Neural progenitor cell (in vitro differentiated cells): ENCODE results near the gene SAMD4B. TPM values are rescaled to one million over a fixed set of nuclear protein-coding genes. Genes with fewer than 3 reads are reported as not detected.

Source experiments
- DNase-seq: peaks from one replicate; pipeline ENCODE4 v3.0.0-alpha.2; 2016; ENCODE audit warnings: low spot score
- H2AFZ ChIP-seq: fragments of 200-600 bp; sonication (generic); replicated peaks from 2 replicates; pipeline ENCODE4 v1.6.1; 2016; ENCODE audit warnings: antibody characterized with exemption
- H3F3A ChIP-seq: fragments of 200-600 bp; sonication (generic); 2 replicates; pipeline ENCODE4 v1.6.1; 2016; ENCODE audit warnings: antibody characterized with exemption, low read depth
- H3K27ac ChIP-seq: fragments of 200-600 bp; sonication (generic); 2 replicates; pipeline ENCODE4 v1.5.1; 2016; ENCODE audit warnings: mild to moderate bottlenecking
- H3K27me3 ChIP-seq: fragments of 200-600 bp; sonication (generic); 2 replicates; pipeline ENCODE4 v1.6.1; 2016; ENCODE audit warnings: mild to moderate bottlenecking, moderate library complexity
- H3K36me3 ChIP-seq: fragments of 200-600 bp; sonication (generic); 2 replicates; pipeline ENCODE4 v1.5.1; 2016
- H3K4me1 ChIP-seq: fragments of 200-600 bp; sonication (generic); 2 replicates; pipeline ENCODE4 v1.6.1; 2016; ENCODE audit warnings: mixed run types
- H3K4me2 ChIP-seq: fragments of 200-600 bp; sonication (generic); 2 replicates; pipeline ENCODE4 v1.6.1; 2016
- H3K4me3 ChIP-seq: fragments of 200-600 bp; sonication (generic); 2 replicates; pipeline ENCODE4 v1.5.1; 2016
- H3K79me2 ChIP-seq: fragments of 200-600 bp; sonication (generic); 2 replicates; pipeline ENCODE4 v1.6.1; 2016; ENCODE audit warnings: low read depth
- H3K9ac ChIP-seq: fragments of 200-600 bp; sonication (generic); 2 replicates; pipeline ENCODE4 v1.6.1; 2016
- H3K9me3 ChIP-seq: fragments of 200-600 bp; sonication (generic); 2 replicates; pipeline ENCODE4 v1.5.1; 2016; ENCODE audit warnings: low read depth
- H4K20me1 ChIP-seq: fragments of 200-600 bp; sonication (generic); 2 replicates; pipeline ENCODE4 v1.6.1; 2016; ENCODE audit warnings: low read depth
- H3K27ac Mint-ChIP-seq: 3 replicates; pipeline ENCODE4 v1.8.0; 2021; ENCODE audit warnings: mixed read lengths
- H3K27me3 Mint-ChIP-seq: 2 replicates; pipeline ENCODE4 v1.8.0; 2022; ENCODE audit warnings: low read depth, mild to moderate bottlenecking, inconsistent platforms, moderate library complexity, mixed read lengths; ENCODE audit not compliant: insufficient read depth
- H3K36me3 Mint-ChIP-seq: 3 replicates; pipeline ENCODE4 v1.8.0; 2021; ENCODE audit warnings: mixed read lengths
- H3K4me1 Mint-ChIP-seq: 3 replicates; pipeline ENCODE4 v1.8.0; 2021; ENCODE audit warnings: mixed read lengths
- H3K4me3 Mint-ChIP-seq: 3 replicates; pipeline ENCODE4 v1.8.0; 2021; ENCODE audit warnings: mild to moderate bottlenecking, moderate library complexity, mixed read lengths
- H3K9me3 Mint-ChIP-seq: 3 replicates; pipeline ENCODE4 v1.8.0; 2020; ENCODE audit warnings: mixed read lengths
- CTCF ChIP-seq: fragments of 200-600 bp; sonication (generic); IDR thresholded peaks from 2 replicates; pipeline ENCODE4 v1.5.1; 2017; ENCODE audit warnings: antibody characterized with exemption, mild to moderate bottlenecking
- EZH2 ChIP-seq: fragments of 200-600 bp; sonication (generic); IDR thresholded peaks from 2 replicates; pipeline ENCODE4 v1.6.1; 2017; ENCODE audit warnings: antibody characterized with exemption, mild to moderate bottlenecking, moderate library complexity
- EZH2phosphoT487 ChIP-seq: fragments of 200-600 bp; sonication (generic); IDR thresholded peaks from 2 replicates; pipeline ENCODE4 v1.6.1; 2017; ENCODE audit warnings: antibody characterized with exemption
- total RNA-seq: library from RNA; depleted of rRNA; stranded (reverse); fragments of >200 nt; gene quantifications from 2 replicates; pipeline ENCODE4 v1.2.3, GENCODE V29; 2015; ENCODE audit warnings: low replicate concordance

The SAMD4B gene
- total RNA-seq, 1 donor from 2014 or later: 32.8 TPM

DNA sequence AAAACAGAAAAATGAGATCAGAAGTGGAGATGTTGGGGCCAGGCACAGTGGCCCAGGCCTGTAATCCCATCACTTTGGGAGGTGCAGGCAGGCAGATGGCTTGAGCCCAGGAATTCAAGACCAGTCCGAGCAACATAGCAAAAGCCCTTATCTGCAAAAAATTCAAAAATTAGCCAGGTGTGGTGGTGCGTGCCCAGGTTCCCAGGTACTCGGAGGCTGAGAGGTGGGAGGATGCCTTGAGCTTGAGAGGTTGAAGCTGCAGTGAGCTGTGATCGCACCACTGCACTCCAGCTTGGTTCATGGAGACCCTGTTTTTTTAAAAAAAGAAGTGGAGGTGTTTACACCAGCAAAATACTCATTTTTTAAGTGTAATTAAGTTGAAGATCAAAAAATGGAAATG is 57.8 kb downstream of the SAMD4B start:
- Mint-ChIP-seq H3K9me3 (no peaks in the 10 kb centered on the region), H3K36me3 (peaks cover 5% of the 10 kb centered on the region), H3K4me3 (no peak overlapping the region), H3K27me3 (peaks cover 10% of the 10 kb centered on the region), H3K27ac (no peak overlapping the region), H3K4me1 (peaks cover 31% of the 10 kb centered on the region)
- Histone ChIP-seq H3K9ac (no peak overlapping the region), H3K27ac (no peak overlapping the region), H3K4me1 (peaks cover 10% of the 10 kb centered on the region), H3K36me3 (no peaks in the 10 kb centered on the region), H3K4me2 (no peak overlapping the region), H4K20me1 (peaks cover 9% of the 10 kb centered on the region), H3K79me2 (no peaks in the 10 kb centered on the region), H3K9me3 (no peaks in the 10 kb centered on the region), H3K4me3 (no peak overlapping the region), H3K27me3 (no peaks in the 10 kb centered on the region), H3F3A (peaks cover 58% of the 10 kb centered on the region), H2AFZ (no peak overlapping the region)
- TF ChIP-seq EZH2phosphoT487: no peak
- no peak for DNase-seq

DNA sequence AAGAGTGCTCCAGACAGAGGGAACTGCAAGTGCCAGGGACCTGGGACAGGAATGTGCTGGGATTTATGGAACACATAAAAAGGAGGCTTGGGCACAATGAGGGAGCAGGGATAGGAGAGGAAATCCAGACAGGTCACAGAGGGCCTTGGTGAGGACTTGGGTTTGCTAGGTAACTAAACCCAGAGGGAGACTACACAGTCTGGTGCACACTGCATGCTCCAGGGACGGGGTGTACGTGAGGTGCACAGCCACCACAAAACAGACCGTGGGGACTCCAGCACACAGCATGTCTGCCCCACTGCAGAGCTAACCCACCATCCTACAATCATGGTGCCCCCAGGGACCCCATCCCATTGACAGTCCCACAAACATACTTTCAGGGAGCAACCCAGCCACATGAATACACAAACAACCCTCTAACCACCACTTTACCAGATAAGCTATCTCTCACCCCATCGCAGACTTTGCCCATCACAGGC is 58.9 kb downstream of the SAMD4B start:
- Histone ChIP-seq H3K79me2 (no peaks in the 10 kb centered on the region), H3K36me3 (no peaks in the 10 kb centered on the region), H4K20me1 (peaks cover 9% of the 10 kb centered on the region), H3K4me2 (no peak overlapping the region), H3K4me1 (peaks cover 13% of the 10 kb centered on the region), H2AFZ (no peak overlapping the region), H3K9ac (no peak overlapping the region), H3K27ac (no peak overlapping the region), H3K9me3 (no peaks in the 10 kb centered on the region), H3F3A (peaks cover 68% of the 10 kb centered on the region), H3K4me3 (no peak overlapping the region), H3K27me3 (peaks cover 8% of the 10 kb centered on the region)
- H3K27me3 Mint-ChIP-seq: peaks cover 10% of the 10 kb centered on the region
- no peak overlapping the region for H3K27ac Mint-ChIP-seq
- TF ChIP-seq EZH2: no peak
- TF ChIP-seq CTCF: no peak
- TF ChIP-seq EZH2phosphoT487: no peak
- H3K4me3 Mint-ChIP-seq: peak overlapping the region; percentile 21
- no peaks in the 10 kb centered on the region for H3K9me3 Mint-ChIP-seq
- DNase-seq: no peak
- H3K4me1 Mint-ChIP-seq: peaks cover 36% of the 10 kb centered on the region
- H3K36me3 Mint-ChIP-seq: peaks cover 2% of the 10 kb centered on the region

- H4K20me1 ChIP-seq: peaks cover 9% of the 10 kb centered on the region
- no peak overlapping the region for H2AFZ ChIP-seq
- peaks cover 38% of the 10 kb centered on the region for H3K4me1 Mint-ChIP-seq
- H3F3A ChIP-seq: peaks cover 69% of the 10 kb centered on the region
- H3K4me3 Mint-ChIP-seq: peak overlapping the region; percentile 88
- H3K27ac ChIP-seq: no peak overlapping the region
- H3K27ac Mint-ChIP-seq: peak overlapping the region; percentile 97
- peak; percentile 13 for DNase-seq
- peaks cover 10% of the 10 kb centered on the region for H3K27me3 Mint-ChIP-seq
- H3K4me2 ChIP-seq: peak overlapping the region; percentile 85
- peaks cover 2% of the 10 kb centered on the region for H3K36me3 Mint-ChIP-seq
- no peak overlapping the region for H3K9ac ChIP-seq
- H3K36me3 ChIP-seq: no peaks in the 10 kb centered on the region
- H3K4me1 ChIP-seq: peaks cover 14% of the 10 kb centered on the region
- no peaks in the 10 kb centered on the region for H3K9me3 Mint-ChIP-seq
- H3K79me2 ChIP-seq: no peaks in the 10 kb centered on the region
- no peaks in the 10 kb centered on the region for H3K9me3 ChIP-seq
- H3K27me3 ChIP-seq: peaks cover 8% of the 10 kb centered on the region
- TF ChIP-seq EZH2phosphoT487 (no peak), EZH2 (no peak), CTCF (no peak)
- peak overlapping the region; percentile 49 for H3K4me3 ChIP-seq
Observed at GRCh38 chr19:39401549-39402345, 59.5 kb downstream of the SAMD4B start.
